ENCODE results near the gene SLC25A21. TPM values are rescaled to one million over a fixed set of nuclear protein-coding genes. Genes with fewer than 3 reads are reported as not detected.
"Not testable (repeated sequence)": the region's sequence is repeated elsewhere in the genome, so short reads cannot be mapped to it uniquely, and the experiment has no call there.

The SLC25A21 gene
- total RNA-seq, 4 donors from 2014 or later = 0.82 to 11.1 TPM; not detected in 2

DNA sequence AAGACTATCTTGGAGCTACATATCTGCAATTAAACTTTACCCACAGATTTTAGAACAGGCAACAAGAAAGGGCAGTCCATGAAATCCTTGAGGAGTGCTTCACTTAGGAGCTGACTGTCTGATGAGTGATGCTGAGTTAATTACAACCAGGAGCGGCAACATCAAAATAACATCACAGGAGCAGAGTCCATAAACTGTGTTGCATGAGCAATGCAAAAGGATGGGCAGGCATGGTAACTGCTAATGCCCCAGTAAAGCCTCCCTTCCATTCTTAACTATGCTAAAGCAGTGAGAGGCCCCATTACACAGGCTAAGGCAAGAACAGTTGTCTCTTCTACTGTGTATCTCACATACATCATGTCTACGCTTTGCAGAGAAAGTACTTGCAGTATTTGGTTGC, 354.2 kb downstream of the SLC25A21 start:
- 48 to 100% methylated on average over 1 to 2 of the region's 2 CpGs for WGBS, 2 donors (ENCODE audit: low coverage in 1 of 2)
- intact Hi-C loops (cut with DNase I; ENCODE audit: low total_unique reads) = no loop called here

GRCh38 chr14:36817071-36817930, 355.1 kb downstream of the SLC25A21 start:
- Histone ChIP-seq H3K9me3 (no peaks in the 10 kb centered on the region), H3K4me3 (no peak overlapping the region), H3K36me3 (no peaks in the 10 kb centered on the region), H3K27ac (no peak overlapping the region), H3K27me3 (no peaks in the 10 kb centered on the region), H3K4me1 (no peaks in the 10 kb centered on the region)
- no peak for DNase-seq
- WGBS, 2 donors (ENCODE audit: low coverage in 1 of 2) = 88 to 92% methylated on average over 6 to 9 of the region's 9 CpGs
- intact Hi-C loops (cut with DNase I; ENCODE audit: low total_unique reads) (no loop called here), in situ Hi-C loops (cut with MboI; ENCODE audit: low pct_ligation_motif_present in 1 of 4, low pct_unique_long_range_greater_than_20kb in 1 of 4, low sequenced_read_pairs in 3 of 4) (no loop called here)
- TF ChIP-seq EP300 (IDR thresholded peaks at IDR 0.05; ENCODE audit: low read depth) (no peak), POLR2A (IDR thresholded peaks at IDR 0.05) (no peak), CTCF (IDR thresholded peaks at IDR 0.05) (no peak), POLR2AphosphoS5 (IDR thresholded peaks at IDR 0.05) (no peak)

More for the DNA sequence above, 354.2 kb downstream of the SLC25A21 start:
- Histone ChIP-seq H3K27ac (no peak overlapping the region), H3K4me1 (no peaks in the 10 kb centered on the region), H3K27me3 (no peaks in the 10 kb centered on the region), H3K4me3 (no peak overlapping the region), H3K36me3 (no peaks in the 10 kb centered on the region), H3K9me3 (no peaks in the 10 kb centered on the region)
- in situ Hi-C loops (cut with MboI; ENCODE audit: low pct_ligation_motif_present in 1 of 4, low pct_unique_long_range_greater_than_20kb in 1 of 4, low sequenced_read_pairs in 3 of 4) = no loop called here
- DNase-seq = no peak
- TF ChIP-seq EP300 (IDR thresholded peaks at IDR 0.05; ENCODE audit: low read depth) (no peak), POLR2A (IDR thresholded peaks at IDR 0.05) (no peak), POLR2AphosphoS5 (IDR thresholded peaks at IDR 0.05) (no peak), CTCF (IDR thresholded peaks at IDR 0.05) (no peak)

DNA sequence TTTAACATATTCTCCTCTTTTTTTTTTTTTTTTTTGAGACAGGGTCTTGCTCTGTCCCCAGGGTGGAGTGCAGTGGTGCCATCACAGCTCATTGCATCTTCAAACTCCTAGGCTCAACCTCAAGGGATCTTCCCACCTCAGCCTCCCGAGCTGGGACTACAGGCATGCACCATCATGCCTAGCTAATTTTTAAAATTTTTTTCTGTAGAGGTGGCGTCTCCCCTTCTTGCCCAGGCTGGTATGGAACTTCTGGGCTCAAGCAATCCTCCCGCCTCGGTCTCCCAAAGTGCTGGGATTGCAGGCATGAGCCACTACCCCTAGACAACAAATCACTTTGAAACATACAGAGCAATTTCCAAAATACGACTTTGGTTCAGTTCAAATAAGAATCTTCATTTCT, 355.9 kb downstream of the SLC25A21 start:
- TF ChIP-seq EP300 (IDR thresholded peaks at IDR 0.05; ENCODE audit: low read depth) = no peak
- no peak for TF ChIP-seq CTCF (IDR thresholded peaks at IDR 0.05)
- TF ChIP-seq POLR2AphosphoS5 (IDR thresholded peaks at IDR 0.05) = no peak
- no peak for TF ChIP-seq POLR2A (IDR thresholded peaks at IDR 0.05)
- Histone ChIP-seq H3K4me3 (no peak overlapping the region), H3K27ac (no peak overlapping the region), H3K4me1 (no peaks in the 10 kb centered on the region), H3K9me3 (no peaks in the 10 kb centered on the region), H3K36me3 (no peaks in the 10 kb centered on the region), H3K27me3 (no peaks in the 10 kb centered on the region)
- intact Hi-C loops (cut with DNase I; ENCODE audit: low total_unique reads) (no loop called here), in situ Hi-C loops (cut with MboI; ENCODE audit: low pct_ligation_motif_present in 1 of 4, low pct_unique_long_range_greater_than_20kb in 1 of 4, low sequenced_read_pairs in 3 of 4) (no loop called here)
- 55 to 86% methylated on average over 1 to 5 of the region's 5 CpGs for WGBS, 2 donors (ENCODE audit: low coverage in 1 of 2)
- DNase-seq = no peak

DNA sequence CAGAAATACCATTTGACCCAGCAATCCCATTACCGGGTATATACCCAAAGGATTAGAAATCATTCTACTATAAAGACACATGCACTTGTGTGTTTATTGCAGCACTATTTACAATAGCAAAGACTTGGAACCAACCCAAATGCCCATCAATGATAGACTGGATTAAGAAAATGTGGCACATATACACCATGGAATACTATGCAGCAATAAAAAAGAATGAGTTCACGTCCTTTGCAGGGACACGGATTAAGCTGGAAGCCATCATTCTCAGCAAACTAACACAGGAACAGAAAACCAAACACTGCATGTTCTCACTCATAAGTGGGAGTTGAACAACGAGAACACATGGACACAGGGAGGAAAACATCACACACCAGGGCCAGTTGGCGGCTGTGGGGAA, 357.6 kb downstream of the SLC25A21 start:
- intact Hi-C loops (cut with DNase I; ENCODE audit: low total_unique reads); H3K27ac ChIP-seq; H3K4me3 ChIP-seq; H3K4me1 ChIP-seq; H3K9me3 ChIP-seq; H3K27me3 ChIP-seq; in situ Hi-C loops (cut with MboI; ENCODE audit: low pct_ligation_motif_present in 1 of 4, low pct_unique_long_range_greater_than_20kb in 1 of 4, low sequenced_read_pairs in 3 of 4); H3K36me3 ChIP-seq; DNase-seq: not testable (repeated sequence)
- 82 to 87% methylated on average over 4 to 5 of the region's 5 CpGs for WGBS, 2 donors (ENCODE audit: low coverage in 1 of 2)
